DND-41 (cell line): ENCODE measurements around the gene PSMC3.

Source experiments
- CTCF ChIP-seq: IDR thresholded peaks from 2 replicates; pipeline ENCODE4 v1.5.1; 2012; ENCODE audit warnings: borderline replicate concordance, low read length, moderate library complexity, mild to moderate bottlenecking; ENCODE audit not compliant: poor library complexity, severe bottlenecking; ENCODE audit errors: extremely low read depth
- EZH2 ChIP-seq: IDR thresholded peaks from 3 replicates; pipeline ENCODE4 v1.6.1; 2012; ENCODE audit warnings: borderline replicate concordance, low read depth, mild to moderate bottlenecking, moderate library complexity, low read length, inconsistent platforms; ENCODE audit not compliant: severe bottlenecking

GRCh38 chr11:47453365-47453764, 27.1 kb upstream of the PSMC3 start:
- TF ChIP-seq EZH2 = no peak
- TF ChIP-seq CTCF = no peak
